HepG2 (cell line): Measurements from ENCODE around the gene CACTIN. TPM values are rescaled to one million over a fixed set of nuclear protein-coding genes. Genes with fewer than 3 reads are reported as not detected.

Experiments used
- BHLHE40 ChIP-seq: IDR thresholded peaks from 2 replicates; pipeline ENCODE4 v1.6.1; 2011; ENCODE audit warnings: low read length, improper control_type of control experiment
- GLI4 ChIP-seq: sonication (generic); formaldehyde crosslinking; IDR thresholded peaks from 2 replicates; pipeline ENCODE4 v1.5.1; 2020; ENCODE audit warnings: missing genetic modification reagents, mild to moderate bottlenecking, moderate library complexity, borderline replicate concordance
- GTF2F1 ChIP-seq: fragments of 150-350 bp; IDR thresholded peaks from 2 replicates; pipeline ENCODE4 v1.6.1; 2014; ENCODE audit warnings: low read length
- KDM2A ChIP-seq: sonication (generic); formaldehyde crosslinking; IDR thresholded peaks from 2 replicates; pipeline ENCODE4 v1.4.0; 2020; ENCODE audit warnings: low read depth, missing genetic modification reagents, borderline replicate concordance
- MYC ChIP-seq: sonication (generic); formaldehyde crosslinking; IDR thresholded peaks from 2 replicates; pipeline ENCODE4 v1.9.0; 2021; ENCODE audit warnings: missing genetic modification reagents, borderline replicate concordance
- RBFOX2 ChIP-seq: fragments of 200-400 bp; formaldehyde crosslinking; IDR thresholded peaks from 2 replicates; pipeline ENCODE4 v1.6.1; 2017; ENCODE audit warnings: low read depth, mild to moderate bottlenecking, low read length
- SRSF1 ChIP-seq: fragments of 200-400 bp; formaldehyde crosslinking; optimal IDR thresholded peaks from 2 replicates; pipeline ENCODE3; 2017; ENCODE audit warnings: mild to moderate bottlenecking, low read depth, low read length, moderate library complexity
- ZNF18 ChIP-seq: sonication (generic); formaldehyde crosslinking; IDR thresholded peaks from 2 replicates; pipeline ENCODE4 v1.8.0; 2022; ENCODE audit warnings: mild to moderate bottlenecking, missing genetic modification reagents; ENCODE audit not compliant: insufficient replicate concordance
- ZNF30 ChIP-seq: sonication (generic); formaldehyde crosslinking; IDR thresholded peaks from 2 replicates; pipeline ENCODE4 v1.5.0; 2020; ENCODE audit warnings: mild to moderate bottlenecking, missing genetic modification reagents
- ZNF354B ChIP-seq: sonication (generic); formaldehyde crosslinking; IDR thresholded peaks from 2 replicates; pipeline ENCODE4 v1.8.0; 2022; ENCODE audit warnings: mild to moderate bottlenecking, missing genetic modification reagents
- ZNF441 ChIP-seq: sonication (generic); formaldehyde crosslinking; IDR thresholded peaks from 2 replicates; pipeline ENCODE4 v1.7.0; 2021; ENCODE audit warnings: missing genetic modification reagents, borderline replicate concordance
- polyA plus RNA-seq, 8 experiments: library from polyadenylated mRNA; depleted of rRNA in 3 of 8; stranded (reverse) in 7 of 8; unstranded in 1 of 8; fragments of >200 nt; fragmentation: Illumina TruSeq in 4 of 8; extraction: Trizol in 4 of 8; gene quantifications; 2 replicates each; pipeline versions ENCODE4 v1.2.1 to v1.2.3, GENCODE V29; 2011 to 2016; ENCODE audit warnings: low read depth in 4 of 8, missing spikeins in 1 of 8, mixed read lengths in 1 of 8; ENCODE audit not compliant: insufficient read depth in 1 of 8
- total RNA-seq, 5 experiments: library from RNA; depleted of rRNA; stranded (reverse); fragments of >200 nt; fragmentation: Illumina TruSeq; extraction: Trizol; gene quantifications; 2 replicates each; pipeline ENCODE4 v1.2.3, GENCODE V29; 2016; ENCODE audit warnings: low read depth in 1 of 5
- TF ChIP-seq, protein P1 (sequence below), 2 experiments: fragments of 450-650 bp in 1 of 2; sonication (generic) in 1 of 2; formaldehyde crosslinking in 1 of 2; IDR thresholded peaks; 2 replicates each; pipeline versions ENCODE4 v1.6.1 to v1.8.0; 2016 to 2022; ENCODE audit warnings: antibody characterized with exemption in 1 of 2, mild to moderate bottlenecking in 1 of 2, missing genetic modification reagents in 1 of 2
- TF ChIP-seq, protein P2 (sequence below): sonication (generic); formaldehyde crosslinking; IDR thresholded peaks from 2 replicates; pipeline ENCODE4 v1.5.1; 2020; ENCODE audit warnings: missing genetic modification reagents, mild to moderate bottlenecking, borderline replicate concordance

CACTIN gene
- total and polyA plus RNA-seq, 2 of the 13 experiments (the other 11 are each of a cell fraction or from before 2014, with no cell fraction given), result 10.0 to 16.6 TPM

GRCh38 chr19:3668331-3669081, 41.9 kb upstream of the CACTIN start (continued):
- TF ChIP-seq, protein P1, sequence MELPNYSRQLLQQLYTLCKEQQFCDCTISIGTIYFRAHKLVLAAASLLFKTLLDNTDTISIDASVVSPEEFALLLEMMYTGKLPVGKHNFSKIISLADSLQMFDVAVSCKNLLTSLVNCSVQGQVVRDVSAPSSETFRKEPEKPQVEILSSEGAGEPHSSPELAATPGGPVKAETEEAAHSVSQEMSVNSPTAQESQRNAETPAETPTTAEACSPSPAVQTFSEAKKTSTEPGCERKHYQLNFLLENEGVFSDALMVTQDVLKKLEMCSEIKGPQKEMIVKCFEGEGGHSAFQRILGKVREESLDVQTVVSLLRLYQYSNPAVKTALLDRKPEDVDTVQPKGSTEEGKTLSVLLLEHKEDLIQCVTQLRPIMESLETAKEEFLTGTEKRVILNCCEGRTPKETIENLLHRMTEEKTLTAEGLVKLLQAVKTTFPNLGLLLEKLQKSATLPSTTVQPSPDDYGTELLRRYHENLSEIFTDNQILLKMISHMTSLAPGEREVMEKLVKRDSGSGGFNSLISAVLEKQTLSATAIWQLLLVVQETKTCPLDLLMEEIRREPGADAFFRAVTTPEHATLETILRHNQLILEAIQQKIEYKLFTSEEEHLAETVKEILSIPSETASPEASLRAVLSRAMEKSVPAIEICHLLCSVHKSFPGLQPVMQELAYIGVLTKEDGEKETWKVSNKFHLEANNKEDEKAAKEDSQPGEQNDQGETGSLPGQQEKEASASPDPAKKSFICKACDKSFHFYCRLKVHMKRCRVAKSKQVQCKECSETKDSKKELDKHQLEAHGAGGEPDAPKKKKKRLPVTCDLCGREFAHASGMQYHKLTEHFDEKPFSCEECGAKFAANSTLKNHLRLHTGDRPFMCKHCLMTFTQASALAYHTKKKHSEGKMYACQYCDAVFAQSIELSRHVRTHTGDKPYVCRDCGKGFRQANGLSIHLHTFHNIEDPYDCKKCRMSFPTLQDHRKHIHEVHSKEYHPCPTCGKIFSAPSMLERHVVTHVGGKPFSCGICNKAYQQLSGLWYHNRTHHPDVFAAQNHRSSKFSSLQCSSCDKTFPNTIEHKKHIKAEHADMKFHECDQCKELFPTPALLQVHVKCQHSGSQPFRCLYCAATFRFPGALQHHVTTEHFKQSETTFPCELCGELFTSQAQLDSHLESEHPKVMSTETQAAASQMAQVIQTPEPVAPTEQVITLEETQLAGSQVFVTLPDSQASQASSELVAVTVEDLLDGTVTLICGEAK (IDR thresholded peaks at IDR 0.05), result no peak
- TF ChIP-seq, protein P1 (CRISPR knock-in tag; IDR thresholded peaks at IDR 0.05), result peak; percentile 78; the same call in 1 of the 2 replicates
- TF ChIP-seq SRSF1 (peak; percentile 55), BHLHE40 (peak; percentile 87), KDM2A (CRISPR knock-in tag) (no peak), MYC (CRISPR knock-in tag) (peak; percentile 55), ZNF441 (CRISPR knock-in tag) (peak; percentile 74; the same call in 1 of the 2 replicates), GTF2F1 (no peak), ZNF18 (CRISPR knock-in tag) (no peak), GLI4 (CRISPR knock-in tag) (no peak), RBFOX2 (0 out of 2 replicates have a peak, but pooled peaks have one; percentile 32), ZNF30 (CRISPR knock-in tag) (0 out of 2 replicates have a peak, but pooled peaks have one; percentile 26), ZNF354B (CRISPR knock-in tag) (0 out of 2 replicates have a peak, but pooled peaks have one; percentile 25)
- TF ChIP-seq, protein P2, sequence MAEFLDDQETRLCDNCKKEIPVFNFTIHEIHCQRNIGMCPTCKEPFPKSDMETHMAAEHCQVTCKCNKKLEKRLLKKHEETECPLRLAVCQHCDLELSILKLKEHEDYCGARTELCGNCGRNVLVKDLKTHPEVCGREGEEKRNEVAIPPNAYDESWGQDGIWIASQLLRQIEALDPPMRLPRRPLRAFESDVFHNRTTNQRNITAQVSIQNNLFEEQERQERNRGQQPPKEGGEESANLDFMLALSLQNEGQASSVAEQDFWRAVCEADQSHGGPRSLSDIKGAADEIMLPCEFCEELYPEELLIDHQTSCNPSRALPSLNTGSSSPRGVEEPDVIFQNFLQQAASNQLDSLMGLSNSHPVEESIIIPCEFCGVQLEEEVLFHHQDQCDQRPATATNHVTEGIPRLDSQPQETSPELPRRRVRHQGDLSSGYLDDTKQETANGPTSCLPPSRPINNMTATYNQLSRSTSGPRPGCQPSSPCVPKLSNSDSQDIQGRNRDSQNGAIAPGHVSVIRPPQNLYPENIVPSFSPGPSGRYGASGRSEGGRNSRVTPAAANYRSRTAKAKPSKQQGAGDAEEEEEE (CRISPR knock-in tag), result no peak
